CD4-positive, alpha-beta T cell (primary cell): ENCODE data around the gene SOCS2. TPM values are rescaled to one million over a fixed set of nuclear protein-coding genes. Genes with fewer than 3 reads are reported as not detected.
"Not testable (repeated sequence)": the region's sequence is repeated elsewhere in the genome, so short reads cannot be mapped to it uniquely, and the experiment has no call there.

Experiments used
- ATAC-seq: fragments of 200-7000 bp; cut with Tn5 transposase; one replicate; pipeline ENCODE4 v1.10.0; 2022; ENCODE audit warnings: mild to moderate bottlenecking; ENCODE audit not compliant: poor library complexity
- CTCF ChIA-PET: fragments of 350-600 bp; sonication (Branson Sonifier 250); formaldehyde crosslinking; loops from one replicate; lab custom pipeline; 2021; ENCODE audit warnings: antibody characterized with exemption, inconsistent platforms; lab: Charles Lee
- POLR2A ChIA-PET: fragments of 350-600 bp; sonication (Branson Sonifier 250); formaldehyde crosslinking; loops from one replicate; lab custom pipeline; 2021; ENCODE audit warnings: antibody characterized with exemption, inconsistent platforms; lab: Charles Lee
- DNase-seq, 14 experiments: peaks; one replicate each; pipeline ENCODE4 v3.0.0-alpha.2; 2013 to 2020; ENCODE audit warnings: mixed read lengths in 2 of 14
- H3K27ac ChIP-seq, 2 donors: one replicate each; pipeline versions ENCODE4 v1.5.1 to v1.7.0; 2013; ENCODE audit warnings: low read length in 2 of 2, low read depth in 1 of 2, mild to moderate bottlenecking in 1 of 2
- H3K27me3 ChIP-seq, 2 experiments: 1 replicate in 1 of 2; 2 replicates in 1 of 2; pipeline versions ENCODE4 v1.6.1 to v1.7.0; 2013; ENCODE audit warnings: low read length in 2 of 2, control low read depth in 1 of 2, mild to moderate bottlenecking in 1 of 2, moderate library complexity in 1 of 2; ENCODE audit not compliant: insufficient read depth in 2 of 2, control insufficient read depth in 1 of 2
- H3K36me3 ChIP-seq: one replicate; pipeline ENCODE4 v1.6.1; 2013; ENCODE audit warnings: low read length, control low read depth; ENCODE audit not compliant: insufficient read depth
- H3K4me1 ChIP-seq: one replicate; pipeline ENCODE4 v1.6.1; 2013; ENCODE audit warnings: low read length, control low read depth; ENCODE audit not compliant: insufficient read depth
- H3K4me3 ChIP-seq: one replicate; pipeline ENCODE4 v1.5.1; 2013; ENCODE audit warnings: mild to moderate bottlenecking, low read length, moderate library complexity
- H3K9me3 ChIP-seq, 2 experiments: 1 replicate in 1 of 2; 2 replicates in 1 of 2; pipeline versions ENCODE4 v1.6.1 to v1.7.0; 2013; ENCODE audit warnings: low read length in 2 of 2, mild to moderate bottlenecking in 2 of 2, control low read depth in 1 of 2, moderate library complexity in 1 of 2; ENCODE audit not compliant: control insufficient read depth in 1 of 2, insufficient read depth in 1 of 2
- H3K27ac Mint-ChIP-seq: one replicate; pipeline ENCODE4 v1.8.0; 2020; ENCODE audit warnings: mixed read lengths
- H3K27me3 Mint-ChIP-seq: one replicate; pipeline ENCODE4 v1.8.0; 2021; ENCODE audit warnings: mixed read lengths
- H3K36me3 Mint-ChIP-seq: one replicate; pipeline ENCODE4 v1.8.0; 2021; ENCODE audit warnings: low read depth, mixed read lengths
- H3K4me1 Mint-ChIP-seq: one replicate; pipeline ENCODE4 v1.8.0; 2021; ENCODE audit warnings: low read depth, mixed read lengths
- H3K4me3 Mint-ChIP-seq: one replicate; pipeline ENCODE4 v1.8.0; 2020; ENCODE audit warnings: mild to moderate bottlenecking, mixed read lengths
- H3K9me3 Mint-ChIP-seq: one replicate; pipeline ENCODE4 v1.8.0; 2020; ENCODE audit warnings: mixed read lengths
- intact Hi-C, 2 experiments: fragments of 100-400 bp; cut with DNase I in 1 of 2; cut with micrococcal nuclease in 1 of 2; formaldehyde crosslinking; loops; one replicate each; pipeline versions ENCODE4 v1.15.1 to v1.9.0; 2023 to 2025; cut with DNase I, micrococcal nuclease
- total RNA-seq, 174 experiments: library from RNA in 2 of 174; stranded (reverse) in 2 of 174; gene quantifications; one replicate each; pipeline ENCODE4 v1.2.3 and lab custom pipeline; 2021 to 2026
- TF ChIP-seq, protein P1 (sequence below): fragments of 200-600 bp; IDR thresholded peaks from one replicate; pipeline ENCODE4 v1.8.0; 2022; ENCODE audit warnings: antibody characterized with exemption, mild to moderate bottlenecking

SOCS2 gene
- total RNA-seq, 2 experiments from 2014 or later: 4.1 to 4.2 TPM

DNA sequence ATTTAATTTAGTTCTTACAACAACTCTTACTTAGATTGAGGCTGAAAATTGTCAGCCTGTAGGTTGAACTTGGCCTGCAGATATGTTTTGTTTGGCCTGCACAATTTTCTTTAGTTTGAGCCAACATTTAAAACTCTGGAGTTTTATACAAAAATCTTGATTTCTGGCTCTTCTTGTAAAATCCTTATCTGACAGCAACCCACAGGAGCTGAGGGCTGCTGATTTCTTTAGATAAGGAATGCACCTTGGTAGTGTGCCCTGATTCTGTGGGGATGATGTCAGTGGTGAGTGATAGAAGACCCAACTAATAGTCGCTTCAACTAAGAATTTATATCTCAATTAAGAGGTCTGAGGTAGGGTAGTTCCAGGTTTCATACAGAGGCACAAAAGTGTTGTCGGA, 49.5 kb downstream of the SOCS2 start:
- no peak overlapping the region for H3K27ac Mint-ChIP-seq
- intact Hi-C loops: no loop called here

DNA sequence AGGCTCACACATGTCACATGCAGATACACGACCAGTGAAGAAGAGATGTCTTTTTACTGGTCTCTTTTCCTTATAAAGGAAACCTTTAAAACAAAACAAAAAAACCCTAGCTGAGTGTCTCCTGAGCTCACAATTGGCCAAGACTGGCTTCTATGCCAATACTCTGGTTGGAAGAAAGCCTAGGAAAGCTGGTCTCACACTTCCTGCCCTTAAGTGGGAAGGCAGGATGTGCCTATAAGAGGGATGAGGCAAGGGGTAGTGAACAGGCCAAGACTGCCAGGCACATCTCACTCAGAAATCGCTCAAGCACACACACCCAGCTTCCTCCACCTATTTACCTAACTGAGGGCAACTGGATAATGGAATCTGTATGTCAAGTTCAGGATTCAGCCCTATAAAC, 50.0 kb downstream of the SOCS2 start:
- Histone ChIP-seq H3K27me3 (no peaks in the 10 kb centered on the region), H3K4me1 (no peaks in the 10 kb centered on the region), H3K27ac (no peak overlapping the region), H3K9me3 (peaks cover 0 to 6% of the 10 kb centered on the region in 2 experiments), H3K4me3 (no peak overlapping the region), H3K36me3 (no peaks in the 10 kb centered on the region)
- Mint-ChIP-seq H3K36me3 (no peaks in the 10 kb centered on the region), H3K4me1 (no peaks in the 10 kb centered on the region), H3K9me3 (no peaks in the 10 kb centered on the region), H3K27ac (no peak overlapping the region), H3K4me3 (no peak overlapping the region), H3K27me3 (no peaks in the 10 kb centered on the region)
- POLR2A ChIA-PET: no interaction called here
- DNase-seq (no peak), ATAC-seq (no peak)
- CTCF ChIA-PET: no interaction called here
- intact Hi-C loops: no loop called here
- TF ChIP-seq, protein P1, sequence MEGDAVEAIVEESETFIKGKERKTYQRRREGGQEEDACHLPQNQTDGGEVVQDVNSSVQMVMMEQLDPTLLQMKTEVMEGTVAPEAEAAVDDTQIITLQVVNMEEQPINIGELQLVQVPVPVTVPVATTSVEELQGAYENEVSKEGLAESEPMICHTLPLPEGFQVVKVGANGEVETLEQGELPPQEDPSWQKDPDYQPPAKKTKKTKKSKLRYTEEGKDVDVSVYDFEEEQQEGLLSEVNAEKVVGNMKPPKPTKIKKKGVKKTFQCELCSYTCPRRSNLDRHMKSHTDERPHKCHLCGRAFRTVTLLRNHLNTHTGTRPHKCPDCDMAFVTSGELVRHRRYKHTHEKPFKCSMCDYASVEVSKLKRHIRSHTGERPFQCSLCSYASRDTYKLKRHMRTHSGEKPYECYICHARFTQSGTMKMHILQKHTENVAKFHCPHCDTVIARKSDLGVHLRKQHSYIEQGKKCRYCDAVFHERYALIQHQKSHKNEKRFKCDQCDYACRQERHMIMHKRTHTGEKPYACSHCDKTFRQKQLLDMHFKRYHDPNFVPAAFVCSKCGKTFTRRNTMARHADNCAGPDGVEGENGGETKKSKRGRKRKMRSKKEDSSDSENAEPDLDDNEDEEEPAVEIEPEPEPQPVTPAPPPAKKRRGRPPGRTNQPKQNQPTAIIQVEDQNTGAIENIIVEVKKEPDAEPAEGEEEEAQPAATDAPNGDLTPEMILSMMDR: no peak

More for the DNA sequence above, 49.5 kb downstream of the SOCS2 start:
- ChIA-PET CTCF (no interaction called here), POLR2A (no interaction called here)
- Mint-ChIP-seq H3K27me3 (no peaks in the 10 kb centered on the region), H3K9me3 (no peaks in the 10 kb centered on the region), H3K4me1 (no peaks in the 10 kb centered on the region), H3K4me3 (no peak overlapping the region), H3K36me3 (no peaks in the 10 kb centered on the region)
- TF ChIP-seq, protein P1: no peak
- no peaks in the 10 kb centered on the region for H3K27me3 ChIP-seq
- ATAC-seq: no peak
- H3K4me1 ChIP-seq: no peaks in the 10 kb centered on the region
- no peak overlapping the region for H3K27ac ChIP-seq
- H3K36me3 ChIP-seq: no peaks in the 10 kb centered on the region
- no peak for DNase-seq
- no peak overlapping the region for H3K4me3 ChIP-seq
- peaks cover 0 to 6% of the 10 kb centered on the region in 2 experiments for H3K9me3 ChIP-seq

DNA sequence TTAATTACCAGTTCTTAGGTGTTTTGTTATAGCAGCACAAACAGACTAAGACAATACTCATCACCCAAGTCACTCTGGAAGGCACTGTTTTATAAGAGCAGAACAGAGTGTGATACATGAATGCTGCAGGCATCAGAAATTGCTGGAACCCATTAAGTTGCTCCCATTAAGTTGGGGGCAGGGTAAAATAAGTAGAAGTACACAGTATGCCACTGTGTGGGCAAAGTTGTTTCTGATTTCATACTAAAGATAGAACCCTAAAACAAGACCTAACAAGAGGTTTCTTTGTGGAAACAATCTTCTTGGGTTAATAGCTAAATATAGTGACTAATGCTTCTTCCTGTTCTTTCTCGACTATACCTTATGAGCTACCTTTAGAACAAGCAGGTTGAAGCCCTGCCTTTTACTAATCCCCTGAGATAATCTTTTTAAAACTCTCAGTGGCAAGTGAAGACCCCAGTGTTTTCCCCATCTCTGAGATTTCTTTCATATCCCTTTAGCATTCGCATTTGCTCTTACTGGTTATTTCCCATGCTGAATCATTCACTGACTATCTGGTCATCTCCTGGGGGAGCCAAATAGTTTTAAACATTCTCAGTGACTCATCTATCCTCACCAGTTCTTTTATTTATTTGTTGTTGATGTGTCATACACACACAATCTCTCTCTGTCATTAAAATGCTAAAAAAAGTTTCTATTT, 52.3 kb downstream of the SOCS2 start:
- intact Hi-C loops: no loop called here
- Histone ChIP-seq H3K36me3 (no peaks in the 10 kb centered on the region), H3K4me3 (no peak overlapping the region), H3K27me3 (no peaks in the 10 kb centered on the region), H3K4me1 (no peaks in the 10 kb centered on the region), H3K9me3 (no peaks in the 10 kb centered on the region), H3K27ac (no peak overlapping the region)
- Mint-ChIP-seq H3K4me3 (no peak overlapping the region), H3K27me3 (no peaks in the 10 kb centered on the region), H3K4me1 (no peaks in the 10 kb centered on the region), H3K9me3 (no peaks in the 10 kb centered on the region), H3K36me3 (no peaks in the 10 kb centered on the region), H3K27ac (no peak overlapping the region)
- no peak for ATAC-seq
- TF ChIP-seq, protein P1: no peak
- no peak for DNase-seq
- ChIA-PET POLR2A (no interaction called here), CTCF (no interaction called here)

DNA sequence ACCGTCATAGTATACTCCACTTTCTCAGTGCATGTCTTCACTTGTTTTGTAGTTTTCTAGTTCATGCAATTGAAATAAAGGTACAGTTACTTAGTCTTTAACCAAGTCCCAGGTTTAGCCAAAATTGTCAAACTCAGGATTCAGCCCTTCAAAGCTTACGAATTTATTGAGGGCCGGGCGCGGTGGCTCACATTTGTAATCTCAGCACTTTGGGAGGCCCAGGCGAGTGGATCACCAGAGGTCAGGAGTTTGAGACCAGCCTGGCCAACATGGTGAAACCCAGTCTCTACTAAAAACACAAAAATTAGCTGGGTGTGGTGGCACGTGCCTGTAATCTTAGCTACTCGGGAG, 52.8 kb downstream of the SOCS2 start:
- intact Hi-C loops, CTCF ChIA-PET, H3K27ac ChIP-seq, H3K36me3 ChIP-seq, H3K9me3 Mint-ChIP-seq, POLR2A ChIA-PET, H3K27me3 ChIP-seq, H3K27ac Mint-ChIP-seq, H3K4me3 ChIP-seq, H3K27me3 Mint-ChIP-seq, H3K36me3 Mint-ChIP-seq, DNase-seq, H3K4me1 Mint-ChIP-seq, ATAC-seq, H3K4me1 ChIP-seq, H3K4me3 Mint-ChIP-seq, H3K9me3 ChIP-seq: not testable (repeated sequence)
